HepG2 (cell line): ENCODE data around the gene RABL6. TPM values are rescaled to one million over a fixed set of nuclear protein-coding genes. Genes with fewer than 3 reads are reported as not detected.
A peak's percentile ranks its signal among the peaks of the same experiment; 100 is the strongest.

Experiments used
- CHD4 ChIP-seq: fragments of 200-600 bp; sonication (generic); IDR thresholded peaks from 2 replicates; pipeline ENCODE4 v1.7.0; 2017; ENCODE audit warnings: mild to moderate bottlenecking, low read length, borderline replicate concordance
- MAZ ChIP-seq, 2 experiments: sonication (generic) in 1 of 2; formaldehyde crosslinking in 1 of 2; IDR thresholded peaks; 2 replicates each; pipeline versions ENCODE4 v1.5.0 to v1.6.1; 2012 to 2020; ENCODE audit warnings: low read depth in 2 of 2, mild to moderate bottlenecking in 2 of 2, borderline replicate concordance in 1 of 2, improper control_type of control experiment in 1 of 2, low read length in 1 of 2, missing genetic modification reagents in 1 of 2, moderate library complexity in 1 of 2
- PPARG ChIP-seq: conservative IDR thresholded peaks from 2 replicates; pipeline ENCODE4 v1.6.1; 2016; ENCODE audit warnings: missing biosample characterization, missing genetic modification reagents
- ZNF335 ChIP-seq: sonication (generic); formaldehyde crosslinking; IDR thresholded peaks from 2 replicates; pipeline ENCODE4 v1.4.0; 2020; ENCODE audit warnings: missing genetic modification reagents
- ZNF883 ChIP-seq: sonication (generic); formaldehyde crosslinking; IDR thresholded peaks from 2 replicates; pipeline ENCODE4 v1.5.1; 2020; ENCODE audit warnings: mild to moderate bottlenecking, missing genetic modification reagents; ENCODE audit errors: not compliant biosample characterization
- ZNF891 ChIP-seq: sonication (generic); formaldehyde crosslinking; IDR thresholded peaks from 2 replicates; pipeline ENCODE4 v1.5.0; 2020; ENCODE audit warnings: mild to moderate bottlenecking, missing genetic modification reagents
- polyA plus RNA-seq, 8 experiments: library from polyadenylated mRNA; depleted of rRNA in 3 of 8; stranded (reverse) in 7 of 8; unstranded in 1 of 8; fragments of >200 nt; fragmentation: Illumina TruSeq in 4 of 8; extraction: Trizol in 4 of 8; gene quantifications; 2 replicates each; pipeline versions ENCODE4 v1.2.1 to v1.2.3, GENCODE V29; 2011 to 2016; ENCODE audit warnings: low read depth in 4 of 8, missing spikeins in 1 of 8, mixed read lengths in 1 of 8; ENCODE audit not compliant: insufficient read depth in 1 of 8
- total RNA-seq, 5 experiments: library from RNA; depleted of rRNA; stranded (reverse); fragments of >200 nt; fragmentation: Illumina TruSeq; extraction: Trizol; gene quantifications; 2 replicates each; pipeline ENCODE4 v1.2.3, GENCODE V29; 2016; ENCODE audit warnings: low read depth in 1 of 5
- TF ChIP-seq, protein P1 (sequence below), 2 experiments: sonication (generic) in 1 of 2; formaldehyde crosslinking in 1 of 2; IDR thresholded peaks; 2 replicates each; pipeline versions ENCODE4 v1.4.0 to v1.6.1; 2016 to 2020; ENCODE audit warnings: borderline replicate concordance in 1 of 2, low read depth in 1 of 2, mild to moderate bottlenecking in 1 of 2, missing genetic modification reagents in 1 of 2
- TF ChIP-seq, protein P2 (sequence below): sonication (generic); formaldehyde crosslinking; IDR thresholded peaks from 2 replicates; pipeline ENCODE4 v1.4.0; 2020; ENCODE audit warnings: missing genetic modification reagents
- TF ChIP-seq, protein P3 (sequence below): sonication (generic); formaldehyde crosslinking; IDR thresholded peaks from 2 replicates; pipeline ENCODE4 v1.4.0; 2020; ENCODE audit warnings: missing genetic modification reagents
- TF ChIP-seq, protein P4 (sequence below): IDR thresholded peaks from 2 replicates; pipeline ENCODE4 v1.6.1; 2018; ENCODE audit warnings: missing genetic modification reagents, mild to moderate bottlenecking, missing compliant biosample characterization
- TF ChIP-seq, protein P5 (sequence below), 2 experiments: IDR thresholded peaks; 2 replicates each; pipeline ENCODE4 v1.6.1; 2011 to 2012; ENCODE audit warnings: low read length in 2 of 2, borderline replicate concordance in 1 of 2, low read depth in 1 of 2, mild to moderate bottlenecking in 1 of 2, moderate library complexity in 1 of 2

Gene RABL6
- total and polyA plus RNA-seq, 2 of the 13 experiments (the other 11 are each of a cell fraction or from before 2014, with no cell fraction given), result 81.5 to 125 TPM

DNA sequence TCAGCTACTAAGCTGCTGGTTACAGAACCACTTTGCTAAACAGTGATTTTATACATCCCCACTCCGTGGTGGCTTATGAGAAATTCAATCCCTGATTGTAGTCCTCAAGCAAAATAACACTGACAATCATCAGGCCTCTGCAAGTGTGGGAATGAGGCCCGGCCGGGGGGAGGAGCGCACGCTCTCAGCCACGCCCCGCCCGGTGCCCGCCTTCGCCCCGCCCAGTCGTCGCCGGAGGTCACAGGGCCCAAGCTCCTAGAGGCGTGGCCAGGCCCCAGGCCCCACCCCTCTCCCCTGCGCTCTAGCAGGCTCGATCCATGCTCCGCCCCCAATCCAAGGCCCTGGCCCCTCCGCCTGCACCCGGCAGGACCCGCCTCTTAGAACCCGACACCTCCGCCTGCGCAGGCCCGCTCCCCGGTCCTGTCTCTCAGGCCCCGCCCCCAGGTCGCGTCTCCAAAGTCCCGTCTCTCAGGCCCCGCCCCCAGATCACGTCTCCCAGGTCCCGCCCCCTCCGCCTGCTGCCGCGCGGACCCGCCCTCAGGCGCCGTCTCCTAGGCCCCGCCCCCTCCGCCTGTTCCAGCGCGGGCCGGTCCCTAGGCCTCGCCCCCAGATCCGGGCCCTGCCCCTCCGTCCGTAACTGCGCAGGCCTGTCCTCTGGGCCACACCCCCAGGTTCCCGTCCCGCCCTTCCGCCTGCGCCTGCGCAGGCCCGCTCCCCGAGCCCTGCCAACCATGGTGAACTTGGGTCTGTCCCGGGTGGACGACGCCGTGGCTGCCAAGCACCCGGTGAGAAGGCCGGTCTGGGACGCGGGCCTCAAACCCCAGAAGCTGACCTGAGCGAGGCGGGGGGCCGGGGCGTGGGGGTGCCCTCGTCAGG, 16.9 kb upstream of the RABL6 start, which contains the start of gene TMEM141 (continued):
- TF ChIP-seq, protein P1, sequence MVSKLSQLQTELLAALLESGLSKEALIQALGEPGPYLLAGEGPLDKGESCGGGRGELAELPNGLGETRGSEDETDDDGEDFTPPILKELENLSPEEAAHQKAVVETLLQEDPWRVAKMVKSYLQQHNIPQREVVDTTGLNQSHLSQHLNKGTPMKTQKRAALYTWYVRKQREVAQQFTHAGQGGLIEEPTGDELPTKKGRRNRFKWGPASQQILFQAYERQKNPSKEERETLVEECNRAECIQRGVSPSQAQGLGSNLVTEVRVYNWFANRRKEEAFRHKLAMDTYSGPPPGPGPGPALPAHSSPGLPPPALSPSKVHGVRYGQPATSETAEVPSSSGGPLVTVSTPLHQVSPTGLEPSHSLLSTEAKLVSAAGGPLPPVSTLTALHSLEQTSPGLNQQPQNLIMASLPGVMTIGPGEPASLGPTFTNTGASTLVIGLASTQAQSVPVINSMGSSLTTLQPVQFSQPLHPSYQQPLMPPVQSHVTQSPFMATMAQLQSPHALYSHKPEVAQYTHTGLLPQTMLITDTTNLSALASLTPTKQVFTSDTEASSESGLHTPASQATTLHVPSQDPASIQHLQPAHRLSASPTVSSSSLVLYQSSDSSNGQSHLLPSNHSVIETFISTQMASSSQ (IDR thresholded peaks at IDR 0.05; ENCODE audit: low read depth), result peak; percentile 23; the same call in 1 of the 2 replicates
- TF ChIP-seq, protein P1 (CRISPR knock-in tag; IDR thresholded peaks at IDR 0.05; ENCODE audit: borderline replicate concordance), result no peak
- TF ChIP-seq, protein P2, sequence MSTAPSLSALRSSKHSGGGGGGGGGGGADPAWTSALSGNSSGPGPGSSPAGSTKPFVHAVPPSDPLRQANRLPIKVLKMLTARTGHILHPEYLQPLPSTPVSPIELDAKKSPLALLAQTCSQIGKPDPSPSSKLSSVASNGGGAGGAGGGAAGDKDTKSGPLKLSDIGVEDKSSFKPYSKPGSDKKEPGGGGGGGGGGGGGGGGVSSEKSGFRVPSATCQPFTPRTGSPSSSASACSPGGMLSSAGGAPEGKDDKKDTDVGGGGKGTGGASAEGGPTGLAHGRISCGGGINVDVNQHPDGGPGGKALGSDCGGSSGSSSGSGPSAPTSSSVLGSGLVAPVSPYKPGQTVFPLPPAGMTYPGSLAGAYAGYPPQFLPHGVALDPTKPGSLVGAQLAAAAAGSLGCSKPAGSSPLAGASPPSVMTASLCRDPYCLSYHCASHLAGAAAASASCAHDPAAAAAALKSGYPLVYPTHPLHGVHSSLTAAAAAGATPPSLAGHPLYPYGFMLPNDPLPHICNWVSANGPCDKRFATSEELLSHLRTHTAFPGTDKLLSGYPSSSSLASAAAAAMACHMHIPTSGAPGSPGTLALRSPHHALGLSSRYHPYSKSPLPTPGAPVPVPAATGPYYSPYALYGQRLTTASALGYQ (CRISPR knock-in tag), result 0 out of 2 replicates have a peak, but pooled peaks have one; percentile 13
- TF ChIP-seq CHD4, result no peak
- TF ChIP-seq ZNF883, result peak; percentile 70
- TF ChIP-seq, protein P3, sequence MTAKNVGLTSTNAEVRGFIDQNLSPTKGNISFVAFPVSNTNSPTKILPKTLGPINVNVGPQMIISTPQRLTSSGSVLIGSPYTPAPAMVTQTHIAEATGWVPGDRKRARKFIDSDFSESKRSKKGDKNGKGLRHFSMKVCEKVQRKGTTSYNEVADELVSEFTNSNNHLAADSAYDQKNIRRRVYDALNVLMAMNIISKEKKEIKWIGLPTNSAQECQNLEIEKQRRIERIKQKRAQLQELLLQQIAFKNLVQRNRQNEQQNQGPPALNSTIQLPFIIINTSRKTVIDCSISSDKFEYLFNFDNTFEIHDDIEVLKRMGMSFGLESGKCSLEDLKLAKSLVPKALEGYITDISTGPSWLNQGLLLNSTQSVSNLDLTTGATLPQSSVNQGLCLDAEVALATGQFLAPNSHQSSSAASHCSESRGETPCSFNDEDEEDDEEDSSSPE, result peak; percentile 61; the same call in 1 of the 2 replicates
- peak; percentile 71 for TF ChIP-seq MAZ (IDR thresholded peaks at IDR 0.05; ENCODE audit: borderline replicate concordance, low read depth, low read length)
- TF ChIP-seq MAZ (CRISPR knock-in tag; IDR thresholded peaks at IDR 0.05; ENCODE audit: low read depth), result 0 out of 2 replicates have a peak, but pooled peaks have one; percentile 47
- 0 out of 2 replicates have a peak, but pooled peaks have one; percentile 24 for TF ChIP-seq PPARG
- no peak; the same call in 1 of the 2 replicates for TF ChIP-seq ZNF891 (CRISPR knock-in tag)
- TF ChIP-seq, protein P4, sequence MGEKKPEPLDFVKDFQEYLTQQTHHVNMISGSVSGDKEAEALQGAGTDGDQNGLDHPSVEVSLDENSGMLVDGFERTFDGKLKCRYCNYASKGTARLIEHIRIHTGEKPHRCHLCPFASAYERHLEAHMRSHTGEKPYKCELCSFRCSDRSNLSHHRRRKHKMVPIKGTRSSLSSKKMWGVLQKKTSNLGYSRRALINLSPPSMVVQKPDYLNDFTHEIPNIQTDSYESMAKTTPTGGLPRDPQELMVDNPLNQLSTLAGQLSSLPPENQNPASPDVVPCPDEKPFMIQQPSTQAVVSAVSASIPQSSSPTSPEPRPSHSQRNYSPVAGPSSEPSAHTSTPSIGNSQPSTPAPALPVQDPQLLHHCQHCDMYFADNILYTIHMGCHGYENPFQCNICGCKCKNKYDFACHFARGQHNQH (CRISPR knock-in tag), result peak; percentile 30; the same call in 1 of the 2 replicates
- TF ChIP-seq, protein P5, sequence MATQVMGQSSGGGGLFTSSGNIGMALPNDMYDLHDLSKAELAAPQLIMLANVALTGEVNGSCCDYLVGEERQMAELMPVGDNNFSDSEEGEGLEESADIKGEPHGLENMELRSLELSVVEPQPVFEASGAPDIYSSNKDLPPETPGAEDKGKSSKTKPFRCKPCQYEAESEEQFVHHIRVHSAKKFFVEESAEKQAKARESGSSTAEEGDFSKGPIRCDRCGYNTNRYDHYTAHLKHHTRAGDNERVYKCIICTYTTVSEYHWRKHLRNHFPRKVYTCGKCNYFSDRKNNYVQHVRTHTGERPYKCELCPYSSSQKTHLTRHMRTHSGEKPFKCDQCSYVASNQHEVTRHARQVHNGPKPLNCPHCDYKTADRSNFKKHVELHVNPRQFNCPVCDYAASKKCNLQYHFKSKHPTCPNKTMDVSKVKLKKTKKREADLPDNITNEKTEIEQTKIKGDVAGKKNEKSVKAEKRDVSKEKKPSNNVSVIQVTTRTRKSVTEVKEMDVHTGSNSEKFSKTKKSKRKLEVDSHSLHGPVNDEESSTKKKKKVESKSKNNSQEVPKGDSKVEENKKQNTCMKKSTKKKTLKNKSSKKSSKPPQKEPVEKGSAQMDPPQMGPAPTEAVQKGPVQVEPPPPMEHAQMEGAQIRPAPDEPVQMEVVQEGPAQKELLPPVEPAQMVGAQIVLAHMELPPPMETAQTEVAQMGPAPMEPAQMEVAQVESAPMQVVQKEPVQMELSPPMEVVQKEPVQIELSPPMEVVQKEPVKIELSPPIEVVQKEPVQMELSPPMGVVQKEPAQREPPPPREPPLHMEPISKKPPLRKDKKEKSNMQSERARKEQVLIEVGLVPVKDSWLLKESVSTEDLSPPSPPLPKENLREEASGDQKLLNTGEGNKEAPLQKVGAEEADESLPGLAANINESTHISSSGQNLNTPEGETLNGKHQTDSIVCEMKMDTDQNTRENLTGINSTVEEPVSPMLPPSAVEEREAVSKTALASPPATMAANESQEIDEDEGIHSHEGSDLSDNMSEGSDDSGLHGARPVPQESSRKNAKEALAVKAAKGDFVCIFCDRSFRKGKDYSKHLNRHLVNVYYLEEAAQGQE (IDR thresholded peaks at IDR 0.05; ENCODE audit: borderline replicate concordance in 1 of 2, low read depth in 1 of 2, low read length in 2 of 2), result peak in 1 of 2 experiments; percentile 58; a peak in 1 of 4 replicates
- peak; percentile 14; the same call in 1 of the 2 replicates for TF ChIP-seq ZNF335 (CRISPR knock-in tag)
